Nephron progenitor cell (in vitro differentiated cells): ENCODE results near the gene FKBP14.

Experiments
- DNase-seq: peaks from one replicate; pipeline ENCODE4 v3.0.0; 2021
- H3K27ac Mint-ChIP-seq: 2 replicates; pipeline ENCODE4 v1.8.0; 2021; ENCODE audit warnings: mild to moderate bottlenecking, moderate library complexity, mixed read lengths
- H3K27me3 Mint-ChIP-seq: 2 replicates; pipeline ENCODE4 v1.8.0; 2021; ENCODE audit warnings: mild to moderate bottlenecking, low read depth, mixed read lengths; ENCODE audit not compliant: poor library complexity
- H3K36me3 Mint-ChIP-seq: 2 replicates; pipeline ENCODE4 v1.8.0; 2021; ENCODE audit warnings: low read depth, mixed read lengths
- H3K4me1 Mint-ChIP-seq: 2 replicates; pipeline ENCODE4 v1.8.0; 2021; ENCODE audit warnings: mixed read lengths
- H3K4me3 Mint-ChIP-seq: 2 replicates; pipeline ENCODE4 v1.8.0; 2021; ENCODE audit warnings: mild to moderate bottlenecking, moderate library complexity, mixed read lengths
- H3K9me3 Mint-ChIP-seq: 2 replicates; pipeline ENCODE4 v1.8.0; 2021; ENCODE audit warnings: mild to moderate bottlenecking, moderate library complexity, mixed read lengths
- TF ChIP-seq, protein P1 (sequence below): fragments of 200-600 bp; sonication (generic); IDR thresholded peaks from 2 replicates; pipeline ENCODE4 v1.5.0; 2021; ENCODE audit warnings: antibody characterized with exemption

The FKBP14 gene, protein sequence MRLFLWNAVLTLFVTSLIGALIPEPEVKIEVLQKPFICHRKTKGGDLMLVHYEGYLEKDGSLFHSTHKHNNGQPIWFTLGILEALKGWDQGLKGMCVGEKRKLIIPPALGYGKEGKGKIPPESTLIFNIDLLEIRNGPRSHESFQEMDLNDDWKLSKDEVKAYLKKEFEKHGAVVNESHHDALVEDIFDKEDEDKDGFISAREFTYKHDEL

DNA sequence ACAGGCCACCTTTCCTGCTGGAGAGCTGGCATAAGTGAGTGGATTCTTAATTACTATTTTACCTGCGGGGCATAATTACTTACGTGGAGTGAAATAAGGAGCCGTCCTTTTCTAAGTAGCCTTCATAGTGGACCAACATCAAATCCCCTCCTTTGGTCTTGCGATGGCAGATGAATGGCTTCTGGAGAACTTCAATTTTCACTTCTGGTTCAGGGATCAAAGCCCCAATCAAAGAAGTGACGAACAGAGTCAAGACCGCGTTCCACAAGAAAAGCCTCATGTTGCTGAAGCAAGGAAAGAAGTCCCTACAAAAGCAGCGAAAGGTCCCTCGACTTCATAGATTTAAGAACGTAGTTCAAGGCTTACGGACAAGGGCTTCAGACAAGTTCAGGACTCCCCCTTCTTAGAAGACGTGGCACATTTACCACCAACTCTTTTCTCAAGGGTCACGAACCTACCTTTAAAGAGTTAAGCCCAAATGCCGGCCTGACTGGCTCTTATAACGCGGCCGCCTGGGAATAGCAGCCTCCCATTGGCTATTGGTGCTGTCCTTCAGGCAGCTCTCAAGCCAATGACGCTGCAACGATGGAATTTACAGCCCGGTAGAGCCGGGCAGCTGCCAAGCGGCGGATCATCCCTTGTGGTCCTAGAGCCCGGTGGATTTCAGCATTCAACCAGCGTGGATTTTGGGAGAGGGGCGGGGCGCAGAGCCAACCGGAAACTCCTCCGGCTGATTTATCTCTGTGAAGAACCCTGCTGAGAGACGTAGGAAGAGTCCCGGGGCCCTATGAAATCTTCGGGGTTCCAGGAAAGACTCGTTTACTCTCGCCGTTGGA lies at the start of gene FKBP14:
FKBP14 (minus strand) TSS at position 474 of the 836 bp plus-strand sequence; CDS start at position 280, 194 bp downstream.
- no peaks in the 10 kb centered on the region for H3K27me3 Mint-ChIP-seq
- no peaks in the 10 kb centered on the region for H3K9me3 Mint-ChIP-seq
- TF ChIP-seq, protein P1, sequence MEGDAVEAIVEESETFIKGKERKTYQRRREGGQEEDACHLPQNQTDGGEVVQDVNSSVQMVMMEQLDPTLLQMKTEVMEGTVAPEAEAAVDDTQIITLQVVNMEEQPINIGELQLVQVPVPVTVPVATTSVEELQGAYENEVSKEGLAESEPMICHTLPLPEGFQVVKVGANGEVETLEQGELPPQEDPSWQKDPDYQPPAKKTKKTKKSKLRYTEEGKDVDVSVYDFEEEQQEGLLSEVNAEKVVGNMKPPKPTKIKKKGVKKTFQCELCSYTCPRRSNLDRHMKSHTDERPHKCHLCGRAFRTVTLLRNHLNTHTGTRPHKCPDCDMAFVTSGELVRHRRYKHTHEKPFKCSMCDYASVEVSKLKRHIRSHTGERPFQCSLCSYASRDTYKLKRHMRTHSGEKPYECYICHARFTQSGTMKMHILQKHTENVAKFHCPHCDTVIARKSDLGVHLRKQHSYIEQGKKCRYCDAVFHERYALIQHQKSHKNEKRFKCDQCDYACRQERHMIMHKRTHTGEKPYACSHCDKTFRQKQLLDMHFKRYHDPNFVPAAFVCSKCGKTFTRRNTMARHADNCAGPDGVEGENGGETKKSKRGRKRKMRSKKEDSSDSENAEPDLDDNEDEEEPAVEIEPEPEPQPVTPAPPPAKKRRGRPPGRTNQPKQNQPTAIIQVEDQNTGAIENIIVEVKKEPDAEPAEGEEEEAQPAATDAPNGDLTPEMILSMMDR, result no peak
- peaks cover 39% of the 10 kb centered on the region for H3K4me1 Mint-ChIP-seq
- H3K36me3 Mint-ChIP-seq, result peaks cover 22% of the 10 kb centered on the region
- H3K4me3 Mint-ChIP-seq, result peak within 1 kb of the TSS; percentile 94
- peak within 1 kb of the TSS; percentile 97 for H3K27ac Mint-ChIP-seq
- peak; percentile 92 for DNase-seq

DNA sequence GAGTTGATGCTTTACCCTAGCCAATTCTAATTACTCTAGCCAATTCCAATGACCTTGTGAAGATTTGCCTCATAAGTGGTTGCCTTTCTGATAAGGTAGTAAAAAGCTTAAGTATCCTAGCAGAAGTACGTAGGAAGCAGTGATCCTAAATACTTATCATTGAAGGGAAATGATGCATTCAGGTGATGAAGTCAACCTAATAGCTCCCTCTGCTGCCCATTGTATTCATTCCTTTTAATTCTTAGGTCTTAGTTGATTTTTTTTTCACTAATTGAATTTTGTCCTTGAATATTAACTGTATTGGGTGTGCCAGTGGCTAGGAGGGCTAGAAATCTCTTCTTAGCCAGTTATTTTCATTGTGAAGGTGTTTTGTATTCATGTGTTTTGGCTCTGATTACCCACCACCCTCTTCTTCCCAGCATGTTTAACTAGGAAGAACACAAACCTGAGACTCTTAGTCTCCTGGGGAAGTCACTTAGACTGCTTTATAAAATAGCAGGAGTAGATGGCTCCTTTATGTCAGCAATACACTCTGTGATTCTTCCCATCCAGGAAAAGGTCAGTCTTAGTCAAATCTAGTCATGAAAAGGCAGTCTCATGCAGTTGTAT lies 48.0 kb upstream of the FKBP14 start:
- peaks cover 50% of the 10 kb centered on the region for H3K36me3 Mint-ChIP-seq
- DNase-seq, result no peak
- no peaks in the 10 kb centered on the region for H3K27me3 Mint-ChIP-seq
- no peaks in the 10 kb centered on the region for H3K9me3 Mint-ChIP-seq
- no peak overlapping the region for H3K4me3 Mint-ChIP-seq
- TF ChIP-seq, protein P1, result peak; percentile 22
- peaks cover 4% of the 10 kb centered on the region for H3K4me1 Mint-ChIP-seq
- no peak overlapping the region for H3K27ac Mint-ChIP-seq

DNA sequence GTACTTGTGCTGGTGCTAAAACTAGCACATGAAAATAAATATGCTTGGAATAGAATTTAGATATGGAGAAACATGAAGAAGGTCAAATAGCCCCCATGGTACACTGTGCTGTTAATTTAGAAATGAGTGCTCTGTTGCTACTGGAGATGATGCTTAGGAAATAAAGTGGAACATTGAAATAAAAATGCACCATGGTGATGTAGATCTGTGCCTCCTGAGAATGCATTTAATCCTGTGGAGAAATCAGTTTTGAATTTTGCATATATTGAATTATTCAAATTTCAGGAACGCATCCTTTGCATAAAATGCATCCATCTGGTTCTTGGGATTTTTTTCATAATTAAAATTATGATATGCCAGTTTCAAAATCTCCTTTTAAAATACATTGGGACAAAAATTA lies 46.2 kb upstream of the FKBP14 start:
- no peaks in the 10 kb centered on the region for H3K9me3 Mint-ChIP-seq
- no peaks in the 10 kb centered on the region for H3K27me3 Mint-ChIP-seq
- no peak for DNase-seq
- TF ChIP-seq, protein P1, result no peak
- no peaks in the 10 kb centered on the region for H3K4me1 Mint-ChIP-seq
- H3K4me3 Mint-ChIP-seq, result no peak overlapping the region
- no peak overlapping the region for H3K27ac Mint-ChIP-seq
- peaks cover 44% of the 10 kb centered on the region for H3K36me3 Mint-ChIP-seq

DNA sequence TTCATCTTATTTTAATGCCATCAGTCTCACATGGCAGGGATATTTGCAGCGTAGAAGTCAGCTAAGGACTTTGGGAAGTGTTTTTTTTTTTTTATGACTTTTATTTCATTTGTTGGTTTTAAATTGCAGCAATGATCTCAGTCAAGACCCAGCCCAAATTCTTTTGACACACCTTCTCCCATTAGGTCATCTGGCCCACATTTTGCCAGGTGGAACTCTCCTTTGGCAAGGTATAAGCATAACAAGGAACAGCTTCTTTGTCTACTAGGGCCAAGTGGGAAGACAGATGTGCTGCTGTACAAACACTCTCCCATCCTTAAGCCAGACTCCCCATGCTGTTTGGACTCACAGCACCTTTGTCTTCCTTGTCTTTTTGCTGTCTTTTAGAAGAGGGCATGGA lies 43.5 kb upstream of the FKBP14 start:
- no peaks in the 10 kb centered on the region for H3K4me1 Mint-ChIP-seq
- H3K27ac Mint-ChIP-seq, result peak overlapping the region; percentile 18
- no peaks in the 10 kb centered on the region for H3K27me3 Mint-ChIP-seq
- TF ChIP-seq, protein P1, result no peak
- no peaks in the 10 kb centered on the region for H3K9me3 Mint-ChIP-seq
- peaks cover 55% of the 10 kb centered on the region for H3K36me3 Mint-ChIP-seq
- DNase-seq, result no peak
- no peak overlapping the region for H3K4me3 Mint-ChIP-seq

DNA sequence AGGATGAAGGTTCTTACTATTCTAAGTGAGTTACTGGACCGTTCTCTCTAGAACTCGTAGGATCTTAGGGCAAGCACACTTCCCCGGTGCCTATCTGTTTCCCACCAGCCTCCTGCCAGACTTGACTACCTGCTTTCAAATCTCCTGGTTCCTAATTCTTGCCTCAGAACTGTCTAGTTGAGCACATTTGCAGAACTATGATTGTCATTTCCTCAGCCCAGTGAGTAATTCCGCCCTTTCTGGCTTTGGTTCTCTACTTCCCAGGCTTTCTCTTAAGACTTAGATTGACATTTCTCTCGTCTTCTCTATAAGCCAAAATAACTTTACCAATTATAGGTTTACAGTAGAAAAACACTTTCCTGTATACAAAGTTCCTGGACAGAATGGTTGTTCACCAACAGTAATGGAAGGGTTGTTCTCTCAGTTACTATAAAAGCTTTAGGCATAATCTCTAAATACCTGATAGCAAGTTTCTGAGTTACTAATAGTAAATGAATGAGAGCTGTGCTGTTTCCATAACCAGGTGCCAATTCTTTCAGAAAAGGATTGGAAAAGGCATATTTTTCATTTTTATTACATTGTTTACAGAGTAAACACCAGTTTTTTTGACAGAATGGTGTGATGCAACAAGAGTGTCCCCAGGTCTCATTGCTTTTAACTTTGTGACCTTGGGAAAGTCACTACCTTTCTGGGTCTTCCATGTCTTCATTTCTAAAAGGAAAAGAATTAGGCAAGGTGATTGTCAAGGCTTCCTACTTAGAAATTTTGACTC lies 42.8 kb upstream of the FKBP14 start:
- no peak overlapping the region for H3K4me3 Mint-ChIP-seq
- H3K27ac Mint-ChIP-seq, result no peak overlapping the region
- no peak for DNase-seq
- peaks cover 60% of the 10 kb centered on the region for H3K36me3 Mint-ChIP-seq
- TF ChIP-seq, protein P1, result no peak
- no peaks in the 10 kb centered on the region for H3K4me1 Mint-ChIP-seq
- H3K9me3 Mint-ChIP-seq, result no peaks in the 10 kb centered on the region
- no peaks in the 10 kb centered on the region for H3K27me3 Mint-ChIP-seq
